IMR-90 (cell line): ENCODE data around the gene INO80B. TPM values are rescaled to one million over a fixed set of nuclear protein-coding genes. Genes with fewer than 3 reads are reported as not detected.

ENCODE experiments used
- ATAC-seq: fragments of 200-7000 bp; cut with Tn5 transposase; 2 replicates; pipeline ENCODE4 v1.9.1; 2020; ENCODE audit warnings: low read depth, mild to moderate bottlenecking, moderate library complexity
- BruUV-seq: library from RNA; stranded (reverse); fragments of 400-500 nt; replicated peaks from 2 replicates; lab custom pipeline; 2021; lab: Mats Ljungman, UMichigan
- CTCF ChIA-PET: fragments of 300-600 bp; formaldehyde crosslinking; extraction: SDS; loops from one replicate; lab custom pipeline; 2021; ENCODE audit warnings: antibody characterized with exemption; lab: Yijun Ruan, JAX
- POLR2A ChIA-PET: fragments of 300-600 bp; sonication (Branson Sonifier 250); formaldehyde crosslinking; loops from one replicate; lab custom pipeline; 2022; ENCODE audit warnings: antibody characterized with exemption; ENCODE audit not compliant: unreplicated experiment; lab: Charles Lee
- DNase-seq: peaks from one replicate; pipeline ENCODE4 v3.0.0; 2013
- H2AFZ ChIP-seq: replicated peaks from 2 replicates; pipeline ENCODE3; 2013; ENCODE audit warnings: low read length, mild to moderate bottlenecking; ENCODE audit not compliant: poor library complexity
- H2AK5ac ChIP-seq: 2 replicates; pipeline ENCODE4 v1.6.1; 2013; ENCODE audit warnings: low read depth, low read length, inconsistent platforms
- H2AK9ac ChIP-seq: replicated peaks from 2 replicates; pipeline ENCODE3; 2013; ENCODE audit warnings: mild to moderate bottlenecking, low read depth, low read length, moderate library complexity; ENCODE audit not compliant: poor library complexity
- H2BK120ac ChIP-seq: 2 replicates; pipeline ENCODE4 v1.6.1; 2013; ENCODE audit warnings: low read depth, low read length, inconsistent platforms
- H2BK15ac ChIP-seq: 3 replicates; pipeline ENCODE4 v1.6.1; 2013; ENCODE audit warnings: low read depth, low read length, inconsistent platforms
- H2BK20ac ChIP-seq: 2 replicates; pipeline ENCODE4 v1.6.1; 2013; ENCODE audit warnings: low read depth, mild to moderate bottlenecking, inconsistent platforms, low read length, moderate library complexity
- H2BK5ac ChIP-seq: 2 replicates; pipeline ENCODE4 v1.6.1; 2013; ENCODE audit warnings: mild to moderate bottlenecking, low read depth, low read length, inconsistent platforms; ENCODE audit not compliant: poor library complexity, severe bottlenecking
- H3K14ac ChIP-seq: replicated peaks from 2 replicates; pipeline ENCODE4 v1.6.1; 2013; ENCODE audit warnings: low read depth, low read length, inconsistent platforms
- H3K18ac ChIP-seq: 2 replicates; pipeline ENCODE4 v1.6.1; 2013; ENCODE audit warnings: low read depth, low read length, control low read depth
- H3K23ac ChIP-seq: 2 replicates; pipeline ENCODE4 v1.6.1; 2013; ENCODE audit warnings: low read depth, low read length, inconsistent platforms
- H3K27ac ChIP-seq: 2 replicates; pipeline ENCODE4 v1.5.1; 2013; ENCODE audit warnings: mild to moderate bottlenecking, control low read depth, low read length; ENCODE audit not compliant: insufficient read depth
- H3K27me3 ChIP-seq: 2 replicates; pipeline ENCODE4 v1.6.1; 2013; ENCODE audit warnings: low read length; ENCODE audit not compliant: control insufficient read depth, insufficient read depth
- H3K36me3 ChIP-seq: 2 replicates; pipeline ENCODE4 v1.6.1; 2013; ENCODE audit warnings: low read length, mixed read lengths; ENCODE audit not compliant: control insufficient read depth, insufficient read depth
- H3K4ac ChIP-seq: 2 replicates; pipeline ENCODE4 v1.6.1; 2013; ENCODE audit warnings: low read depth, low read length, inconsistent platforms
- H3K4me1 ChIP-seq: 2 replicates; pipeline ENCODE4 v1.6.1; 2013; ENCODE audit warnings: low read length, mixed read lengths; ENCODE audit not compliant: control insufficient read depth, insufficient read depth
- H3K4me2 ChIP-seq: 2 replicates; pipeline ENCODE4 v1.6.1; 2013; ENCODE audit warnings: low read depth, mild to moderate bottlenecking, control low read depth, low read length, moderate library complexity
- H3K4me3 ChIP-seq: 2 replicates; pipeline ENCODE4 v1.5.1; 2013; ENCODE audit warnings: low read depth, mild to moderate bottlenecking, control low read depth, low read length, moderate library complexity; ENCODE audit not compliant: insufficient read depth
- H3K56ac ChIP-seq: 2 replicates; pipeline ENCODE4 v1.6.1; 2013; ENCODE audit warnings: low read length, inconsistent platforms; ENCODE audit not compliant: insufficient read depth; ENCODE audit errors: extremely low read depth
- H3K79me1 ChIP-seq, 2 experiments: 2 replicates each; pipeline ENCODE4 v1.6.1; 2013; ENCODE audit warnings: low read length in 2 of 2, inconsistent platforms in 1 of 2, low read depth in 1 of 2
- H3K9ac ChIP-seq: 2 replicates; pipeline ENCODE4 v1.6.1; 2013; ENCODE audit warnings: low read depth, low read length, control low read depth
- H3K9me1 ChIP-seq: 2 replicates; pipeline ENCODE4 v1.6.1; 2013; ENCODE audit warnings: low read length, inconsistent platforms; ENCODE audit not compliant: insufficient read depth
- H3K9me3 ChIP-seq: 2 replicates; pipeline ENCODE4 v1.6.1; 2013; ENCODE audit warnings: low read length; ENCODE audit not compliant: control insufficient read depth, insufficient read depth
- H4K20me1 ChIP-seq: 2 replicates; pipeline ENCODE4 v1.6.1; 2013; ENCODE audit warnings: low read length, inconsistent platforms; ENCODE audit not compliant: insufficient read depth
- H4K5ac ChIP-seq: 2 replicates; pipeline ENCODE4 v1.6.1; 2013; ENCODE audit warnings: mild to moderate bottlenecking, low read depth, low read length, control low read depth
- H4K8ac ChIP-seq, 2 experiments: 2 replicates each; pipeline ENCODE4 v1.6.1; 2013; ENCODE audit warnings: low read depth in 2 of 2, low read length in 2 of 2, control low read depth in 1 of 2, inconsistent platforms in 1 of 2
- H4K91ac ChIP-seq: 2 replicates; pipeline ENCODE4 v1.6.1; 2013; ENCODE audit warnings: low read depth, low read length, inconsistent platforms; ENCODE audit not compliant: insufficient read depth
- CHD1 ChIP-seq: IDR thresholded peaks from 2 replicates; pipeline ENCODE4 v1.6.1; 2012; ENCODE audit warnings: low read depth, low read length, improper control_type of control experiment
- CTCF ChIP-seq: conservative IDR thresholded peaks from 2 replicates; pipeline ENCODE4 v1.5.1; 2012; ENCODE audit warnings: mild to moderate bottlenecking, low read depth, low read length, improper control_type of control experiment
- FOS ChIP-seq: fragments of 150-350 bp; IDR thresholded peaks from 2 replicates; pipeline ENCODE4 v1.6.1; 2016; ENCODE audit warnings: low read depth, low read length
- MAFK ChIP-seq: IDR thresholded peaks from 2 replicates; pipeline ENCODE4 v1.6.1; 2012; ENCODE audit warnings: low read depth, low read length, improper control_type of control experiment
- MAZ ChIP-seq: IDR thresholded peaks from 2 replicates; pipeline ENCODE4 v1.6.1; 2012; ENCODE audit warnings: low read depth, mild to moderate bottlenecking, low read length, improper control_type of control experiment, moderate library complexity, borderline replicate concordance
- MXI1 ChIP-seq: IDR thresholded peaks from 2 replicates; pipeline ENCODE4 v1.6.1; 2012; ENCODE audit warnings: low read depth, mild to moderate bottlenecking, low read length, moderate library complexity, borderline replicate concordance
- NFE2L2 ChIP-seq: fragments of 150-350 bp; IDR thresholded peaks from 2 replicates; pipeline ENCODE4 v1.6.1; 2016; ENCODE audit warnings: low read depth, mild to moderate bottlenecking, low read length
- RAD21 ChIP-seq: IDR thresholded peaks from 2 replicates; pipeline ENCODE4 v1.6.1; 2012; ENCODE audit warnings: low read length, improper control_type of control experiment
- RCOR1 ChIP-seq: IDR thresholded peaks from 2 replicates; pipeline ENCODE4 v1.6.1; 2012; ENCODE audit warnings: mild to moderate bottlenecking, low read length, improper control_type of control experiment; ENCODE audit not compliant: insufficient replicate concordance
- RFX5 ChIP-seq: IDR thresholded peaks from 2 replicates; pipeline ENCODE4 v1.8.0; 2012; ENCODE audit warnings: low read depth, mild to moderate bottlenecking, low read length, moderate library complexity
- WGBS, 2 experiments: methylation state at CpG; one replicate each; pipeline versions ENCODE4 v1.1.5 to v1.1.7; 2013; ENCODE audit warnings: missing lambda C conversion rate in 2 of 2; ENCODE audit not compliant: insufficient read length in 1 of 2; ENCODE audit errors: extremely low coverage in 2 of 2; 5-methylcytosine and 5-hydroxymethylcytosine counted together
- dilution Hi-C: fragments of 300-500 bp; cut with HindIII; formaldehyde crosslinking; loops from one replicate; pipeline ENCODE4 v1.14.3; 2018; ENCODE audit warnings: low sequenced_read_pairs; ENCODE audit not compliant: unreplicated experiment
- in situ Hi-C: fragments of 300-500 bp; cut with MboI; formaldehyde crosslinking; loops from 3 replicates; pipeline ENCODE4 v1.14.3; 2019; ENCODE audit warnings: low sequenced_read_pairs, inconsistent platforms, mixed read lengths
- intact Hi-C: fragments of 100-400 bp; cut with micrococcal nuclease; formaldehyde crosslinking; loops from 2 replicates; pipeline ENCODE4 v1.10.0; 2022
- polyA plus RNA-seq, 3 experiments: library from polyadenylated mRNA; depleted of rRNA; stranded (reverse); fragments of >200 nt; gene quantifications; 2 replicates each; pipeline ENCODE4 v1.2.3, GENCODE V29; 2012; ENCODE audit warnings: low replicate concordance in 1 of 3
- total RNA-seq: library from RNA; depleted of rRNA; stranded (reverse); fragments of >200 nt; gene quantifications from 2 replicates; pipeline ENCODE4 v1.2.3, GENCODE V29; 2012

The INO80B gene
- total and polyA plus RNA-seq, 2 of the 4 experiments (the other 2 are of a cell fraction): 4.5 to 10.5 TPM

- Histone ChIP-seq H3K4me2 (peak overlapping the region; percentile 92), H3K27ac (peak overlapping the region; percentile 69), H2AK9ac (peak overlapping the region; percentile 75), H2BK120ac (no peak overlapping the region), H3K4me1 (peaks cover 10% of the 10 kb centered on the region), H3K36me3 (peaks cover 11% of the 10 kb centered on the region), H3K79me1 (peaks cover 15 to 42% of the 10 kb centered on the region in 2 experiments), H2AFZ (peak overlapping the region; percentile 89), H3K9ac (peak overlapping the region; percentile 64), H3K4ac (peak overlapping the region; percentile 58), H3K23ac (peak overlapping the region; percentile 53), H4K91ac (peak overlapping the region; percentile 39; the same call in 1 of the 2 replicates), H4K5ac (peak overlapping the region; percentile 64), H4K20me1 (no peaks in the 10 kb centered on the region), H2BK15ac (no peak overlapping the region), H2BK5ac (peak overlapping the region; percentile 77), H2BK20ac (no peak overlapping the region), H3K14ac (0 out of 2 replicates have a peak overlapping the region, but pooled peaks have one; percentile 10), H4K8ac (peak overlapping the region; percentile 2 to 69; a peak in 2 of 4 replicates), H2AK5ac (0 out of 2 replicates have a peak overlapping the region, but pooled peaks have one; percentile 6), H3K56ac (no peak overlapping the region), H3K9me3 (no peaks in the 10 kb centered on the region), H3K27me3 (no peaks in the 10 kb centered on the region), H3K18ac (no peak overlapping the region), H3K4me3 (peak overlapping the region; percentile 52), H3K9me1 (0 out of 2 replicates have a peak, but pooled peaks cover 3% of the 10 kb centered on the region)
- ChIA-PET CTCF (interaction anchor here (0.5 kb wide), 1 partner anchor 912 kb away, joined by 3 read pairs; no protein-coding TSS in a partner anchor), POLR2A (no interaction called here)
- WGBS, 2 experiments: no CpG with 5 or more reads among the region's 27 CpGs
- BruUV-seq: no TSS peak
- intact Hi-C loops (no loop called here), in situ Hi-C loops (no loop called here), dilution Hi-C loops (no loop called here)
- ATAC-seq (peak; percentile 0; the same call in 1 of the 2 replicates), DNase-seq (peak; percentile 31)
- no peak for TF ChIP-seq NFE2L2
- TF ChIP-seq RFX5: no peak
- TF ChIP-seq RAD21: no peak
- TF ChIP-seq CTCF: no peak
- no peak for TF ChIP-seq MXI1
- no peak for TF ChIP-seq MAFK
- TF ChIP-seq FOS: no peak
- TF ChIP-seq CHD1: no peak
- TF ChIP-seq RCOR1: no peak
- TF ChIP-seq MAZ: no peak
Observed at GRCh38 chr2:74457129-74457548, 2.3 kb downstream of the INO80B start.
